ENCODE measurements around the gene SLC38A9.
A peak's percentile ranks its signal among the peaks of the same experiment; 100 is the strongest.
"Not testable (repeated sequence)": the region's sequence is repeated elsewhere in the genome, so short reads cannot be mapped to it uniquely, and the experiment has no call there.

The SLC38A9 gene

DNA sequence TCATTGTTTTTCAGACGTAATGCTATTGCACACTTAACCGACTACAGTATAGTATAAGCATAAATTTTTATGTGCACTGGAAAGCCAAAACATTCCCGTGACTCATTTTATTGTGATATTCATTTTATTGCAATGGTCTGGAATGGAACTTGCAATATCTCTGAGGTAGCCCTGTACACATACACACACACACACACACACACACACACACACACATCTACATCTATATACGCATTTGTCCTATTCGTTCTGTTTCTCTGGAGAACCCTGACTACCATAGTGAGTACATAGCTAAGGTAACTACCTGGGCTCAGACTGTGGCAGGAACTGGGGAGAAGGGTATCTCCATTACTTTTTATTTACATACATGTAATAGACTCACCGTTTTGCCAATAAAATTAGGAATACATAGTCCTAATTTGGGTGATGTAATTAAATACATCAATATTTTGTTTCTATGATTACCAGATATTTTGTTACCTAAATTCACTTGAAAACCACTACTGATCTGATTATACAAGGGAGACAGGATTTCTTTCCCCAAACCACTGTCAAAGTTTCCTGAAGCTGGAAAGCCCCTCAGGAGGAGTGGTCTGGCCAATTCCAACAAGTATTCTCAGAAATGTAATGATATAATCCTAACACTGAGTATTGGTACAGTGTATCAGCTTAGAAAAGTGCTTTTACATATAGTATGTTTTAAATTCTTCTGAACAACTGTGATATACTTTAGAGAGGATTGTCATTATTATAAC lies 103.4 kb downstream of the SLC38A9 start:
- no peak for DNase-seq

DNA sequence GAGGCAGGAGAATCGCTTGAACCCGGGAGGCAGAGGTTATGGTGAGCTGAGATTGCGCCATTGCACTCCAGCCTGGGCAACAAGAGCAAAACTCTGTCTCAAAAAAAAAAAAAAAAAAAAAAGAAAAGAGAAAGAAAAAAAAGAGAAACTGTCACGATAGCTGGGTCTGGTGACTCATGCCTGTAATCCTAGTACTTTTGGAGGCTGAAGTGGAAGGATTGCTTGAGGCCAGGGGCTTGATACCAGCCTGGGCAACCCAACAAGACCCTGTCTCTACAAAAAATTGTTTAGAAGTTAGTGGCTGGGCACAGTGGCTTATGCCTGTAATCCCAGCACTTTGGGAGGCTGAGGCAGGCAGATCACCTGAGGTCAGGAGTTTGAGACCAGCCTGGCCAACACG lies 104.8 kb downstream of the SLC38A9 start:
- not testable (repeated sequence) for DNase-seq

GRCh38 chr5:55604611-55605067 lies 107.5 kb downstream of the SLC38A9 start:
- DNase-seq, result no peak

DNA sequence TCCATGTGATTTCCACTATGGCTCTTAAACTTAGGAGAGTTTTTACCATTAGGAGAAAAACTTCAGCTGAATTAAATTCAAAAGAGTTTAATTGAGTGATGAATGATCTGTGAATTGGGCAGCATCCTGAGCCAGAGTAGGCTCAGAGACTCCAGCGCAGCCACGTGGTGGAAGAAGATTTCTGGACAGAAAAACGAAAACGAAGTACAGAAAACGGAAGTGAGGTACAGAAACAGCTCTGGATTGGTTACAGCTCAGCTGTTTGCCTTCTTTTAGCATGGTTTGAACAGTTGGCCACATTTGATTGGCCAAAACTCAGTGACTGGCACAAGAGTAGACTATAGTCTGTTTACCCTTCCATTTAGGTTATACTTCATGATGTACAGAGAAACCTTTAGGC lies 108.2 kb downstream of the SLC38A9 start:
- no peak for DNase-seq

GRCh38 chr5:55601628-55602027 lies 110.5 kb downstream of the SLC38A9 start:
- no peak for DNase-seq

DNA sequence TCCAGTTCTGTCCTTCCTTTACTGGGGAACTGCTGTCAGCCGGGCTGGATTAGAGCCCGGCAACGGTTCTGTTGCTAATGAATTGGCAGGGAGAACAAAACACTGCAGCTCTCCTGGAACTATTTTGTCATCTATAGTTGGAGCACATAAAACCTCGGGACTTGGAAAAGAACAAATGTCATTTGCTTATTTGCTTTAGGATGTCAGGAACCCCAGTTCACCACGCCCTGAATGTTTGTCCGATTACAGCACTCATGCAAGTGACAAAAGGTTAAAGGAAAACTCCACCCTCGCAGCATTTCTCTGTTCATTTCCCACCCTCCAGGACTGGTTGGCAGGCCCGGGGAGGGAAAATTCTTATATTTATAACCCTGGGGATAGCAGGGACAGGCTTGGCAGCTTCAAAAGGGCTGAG lies 110.9 kb downstream of the SLC38A9 start:
- DNase-seq, result peak; percentile 64

GRCh38 chr5:55600497-55601203 lies 111.5 kb downstream of the SLC38A9 start:
- DNase-seq, result no peak

GRCh38 chr5:55600086-55600485 lies 112.0 kb downstream of the SLC38A9 start:
- no peak for DNase-seq

DNA sequence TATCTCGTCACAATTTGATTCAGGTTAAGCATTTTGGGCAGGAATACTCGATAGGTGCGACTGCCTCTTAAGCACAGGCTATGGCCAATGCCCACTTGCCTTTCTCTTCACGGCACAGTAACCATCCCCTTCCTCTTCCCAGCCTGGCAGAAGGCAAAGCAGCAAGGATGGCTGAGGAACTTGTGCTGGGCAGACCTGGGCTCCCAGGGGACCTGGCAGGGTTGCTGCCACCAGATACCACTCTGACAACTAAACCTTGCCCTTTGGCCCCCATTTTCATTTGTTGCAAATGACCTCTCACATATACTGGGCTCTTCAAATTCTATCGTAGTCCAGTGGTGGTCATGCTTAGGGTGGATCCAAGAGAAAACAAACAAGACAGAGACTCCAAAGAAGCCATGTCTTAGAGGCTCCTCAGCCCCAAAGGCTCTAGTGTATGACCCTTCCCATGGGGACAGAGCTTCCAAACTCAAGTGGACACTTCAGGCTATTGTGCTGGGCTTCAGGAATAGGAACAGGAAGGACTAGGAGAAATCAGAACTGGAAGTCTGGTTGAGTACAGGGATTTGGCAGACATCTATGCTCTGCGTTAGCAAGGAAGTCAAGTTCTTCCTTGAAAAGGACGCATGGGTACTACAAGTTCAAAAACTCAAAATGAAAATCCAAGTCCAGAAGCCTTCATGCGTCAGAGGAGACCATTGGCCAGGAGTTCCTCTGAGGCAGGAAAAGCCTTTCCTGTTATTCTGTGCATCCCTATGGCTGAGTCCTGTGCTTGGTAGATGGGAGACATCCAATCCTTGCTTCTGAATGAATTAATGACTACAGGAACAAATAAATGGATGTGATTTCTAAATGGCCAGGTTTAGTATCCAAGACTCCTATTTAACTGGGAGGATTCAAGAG lies 112.7 kb downstream of the SLC38A9 start:
- no peak for DNase-seq

DNA sequence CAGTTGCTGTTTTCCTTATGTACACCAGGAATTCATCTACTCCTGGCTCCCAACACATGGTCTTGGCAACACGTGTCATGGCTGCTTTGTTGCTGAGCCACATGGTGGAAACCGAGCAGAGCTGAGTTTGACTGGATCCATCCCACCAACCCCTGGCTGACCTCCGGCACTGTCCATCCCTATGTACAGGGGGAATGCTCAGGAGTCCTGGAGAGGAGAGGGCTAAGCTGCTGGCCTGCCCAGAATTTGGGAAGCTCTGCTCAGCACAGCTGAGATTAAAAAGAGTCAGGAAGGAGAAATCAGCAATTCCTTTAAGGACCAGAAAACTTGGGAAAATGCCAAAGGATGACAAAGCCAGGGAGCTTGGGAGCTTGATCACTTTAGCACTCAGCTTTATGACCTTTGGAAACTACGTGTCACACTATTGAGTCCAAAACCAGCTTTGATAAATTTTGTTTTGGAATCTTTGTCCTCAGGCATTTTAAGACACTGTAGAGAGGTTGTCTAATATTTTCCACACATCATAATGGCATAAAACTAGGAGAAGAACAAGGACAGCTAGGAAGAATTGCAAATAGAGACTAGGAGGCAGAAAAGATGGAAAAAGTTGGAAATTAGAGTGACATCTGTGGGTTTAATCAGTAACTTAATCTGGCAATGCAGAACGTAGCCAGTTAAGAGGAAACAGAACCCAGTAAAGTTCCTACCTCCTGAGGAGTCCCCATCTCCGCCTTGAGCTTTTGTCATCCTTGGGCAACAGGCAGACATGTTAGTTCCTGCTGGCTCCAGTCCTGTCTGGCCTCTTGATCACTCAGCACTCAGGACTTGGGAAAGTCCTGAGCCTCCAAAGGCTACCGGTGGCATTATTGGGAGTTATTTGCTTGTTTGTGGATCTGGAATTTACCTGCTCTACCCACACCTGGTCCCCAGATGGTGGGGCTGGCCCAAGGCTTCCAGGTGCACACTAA lies 114.8 kb downstream of the SLC38A9 start:
- no peak for DNase-seq

- DNase-seq, result no peak
Measured at GRCh38 chr5:55594671-55595070, 117.5 kb downstream of the SLC38A9 start.

GRCh38 chr5:55593115-55593472 lies 119.0 kb downstream of the SLC38A9 start:
- peak; percentile 40 for DNase-seq

GRCh38 chr5:55592388-55593114 lies 119.6 kb downstream of the SLC38A9 start:
- DNase-seq, result no peak

DNA sequence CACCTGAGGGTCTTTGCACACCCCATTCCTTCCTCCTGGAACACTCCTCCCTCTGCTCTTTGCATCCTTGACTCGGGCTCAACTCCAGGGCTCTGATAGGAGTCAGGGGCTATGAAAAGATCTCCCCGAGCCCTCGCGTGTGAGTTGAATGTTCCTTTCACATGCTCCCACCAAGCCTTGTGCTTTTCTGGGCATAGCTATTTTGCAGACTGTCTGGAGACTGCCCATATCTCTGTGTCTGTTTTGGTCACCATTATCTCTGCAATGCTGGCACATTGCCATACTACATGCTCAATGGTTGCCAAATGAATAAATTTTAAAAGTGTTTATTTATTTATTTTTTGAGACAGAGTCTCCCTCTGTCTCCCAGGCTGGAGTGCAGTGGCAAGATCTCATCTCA lies 120.4 kb downstream of the SLC38A9 start:
- no peak for DNase-seq

- DNase-seq, result no peak
Measured at GRCh38 chr5:55585206-55585610, 126.9 kb downstream of the SLC38A9 start.

DNA sequence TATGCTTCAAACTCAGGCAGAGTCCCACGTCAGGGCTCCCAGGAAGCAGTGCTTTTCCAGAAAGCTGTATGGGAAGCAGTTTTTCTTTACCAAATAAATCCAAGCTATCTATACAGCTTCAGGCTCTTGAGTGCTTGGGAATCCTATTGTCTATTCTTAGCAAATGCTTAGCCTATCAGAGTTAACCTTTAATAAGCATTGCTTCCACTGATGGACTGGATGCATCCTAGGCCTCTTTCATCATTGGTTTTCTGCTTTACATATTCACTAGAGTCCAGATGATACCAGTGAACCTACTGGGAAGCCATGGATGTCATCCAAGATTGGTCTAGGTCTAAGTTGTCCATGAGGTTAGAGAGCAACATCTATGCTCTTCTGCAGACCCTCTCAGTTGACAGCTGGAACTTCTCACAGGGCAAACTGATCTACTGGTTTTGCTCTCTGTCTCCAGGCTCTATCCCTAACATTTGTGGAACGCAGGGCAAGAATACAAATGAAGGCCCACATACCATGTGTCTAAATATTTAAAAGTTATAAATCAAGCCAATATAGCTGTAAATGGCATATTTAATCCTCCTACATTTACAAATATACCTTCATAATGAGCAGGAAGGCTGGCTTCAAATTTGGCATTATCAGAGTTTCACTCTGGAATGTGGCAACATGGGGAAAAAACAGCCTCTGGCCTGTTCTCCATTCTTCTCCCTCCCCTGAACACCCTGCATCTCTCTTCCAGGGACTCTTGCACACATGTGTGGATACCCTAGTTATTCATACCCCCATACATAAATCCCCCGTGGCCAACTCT lies 127.5 kb downstream of the SLC38A9 start:
- no peak for DNase-seq

DNA sequence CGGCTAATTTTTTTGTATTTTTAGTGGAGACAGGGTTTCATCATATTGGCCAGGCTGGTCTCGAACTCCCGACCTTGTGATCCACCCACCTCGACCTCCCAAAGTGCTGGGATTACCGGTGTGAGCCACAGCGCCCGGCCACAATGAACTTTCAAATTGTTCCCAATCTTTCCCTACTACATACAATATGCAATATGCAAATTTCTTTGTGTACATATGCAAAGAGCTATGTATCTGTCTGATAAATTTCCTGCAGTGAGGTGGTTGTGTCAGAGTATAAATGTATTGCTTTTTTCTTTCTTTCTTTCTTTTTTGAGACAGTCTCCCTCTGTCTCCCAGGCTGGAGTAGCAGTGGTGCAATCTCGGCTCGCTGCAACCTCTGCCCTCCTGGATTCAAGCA lies 128.5 kb downstream of the SLC38A9 start:
- DNase-seq, result no peak

DNA sequence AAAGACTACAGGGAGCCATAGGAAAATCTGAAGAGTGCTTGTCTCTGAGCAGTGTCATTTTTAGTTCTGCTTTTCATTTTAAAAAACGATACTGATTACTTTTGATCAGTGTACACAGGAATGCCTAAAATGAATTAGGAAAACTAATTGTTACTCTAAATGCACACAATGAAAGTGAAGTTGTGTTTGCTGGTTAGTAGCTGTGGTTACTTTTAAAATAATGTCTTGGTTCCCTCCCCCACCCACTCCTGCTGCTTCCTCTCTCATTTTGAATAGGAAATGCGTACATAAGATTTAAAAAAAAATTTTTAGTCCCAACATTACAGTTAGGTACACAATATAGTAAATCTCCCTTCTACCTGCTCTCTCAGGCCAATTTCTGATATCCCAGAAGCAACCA lies 129.9 kb downstream of the SLC38A9 start:
- DNase-seq, result no peak

- no peak for DNase-seq
Measured at GRCh38 chr5:55580042-55580441, 132.1 kb downstream of the SLC38A9 start.

GRCh38 chr5:55578771-55579170 lies 133.4 kb downstream of the SLC38A9 start:
- no peak for DNase-seq

Data from DMS153 (cell line).